Midbrain (tissue), 1 donor: ENCODE measurements around the gene DCUN1D5.
"Not testable (repeated sequence)": the region's sequence is repeated elsewhere in the genome, so short reads cannot be mapped to it uniquely, and the experiment has no call there.

Experiments
- DNase-seq: peaks from one replicate; lab custom pipeline; 2025; lab: John Stamatoyannopoulos, UW

Gene DCUN1D5

DNA sequence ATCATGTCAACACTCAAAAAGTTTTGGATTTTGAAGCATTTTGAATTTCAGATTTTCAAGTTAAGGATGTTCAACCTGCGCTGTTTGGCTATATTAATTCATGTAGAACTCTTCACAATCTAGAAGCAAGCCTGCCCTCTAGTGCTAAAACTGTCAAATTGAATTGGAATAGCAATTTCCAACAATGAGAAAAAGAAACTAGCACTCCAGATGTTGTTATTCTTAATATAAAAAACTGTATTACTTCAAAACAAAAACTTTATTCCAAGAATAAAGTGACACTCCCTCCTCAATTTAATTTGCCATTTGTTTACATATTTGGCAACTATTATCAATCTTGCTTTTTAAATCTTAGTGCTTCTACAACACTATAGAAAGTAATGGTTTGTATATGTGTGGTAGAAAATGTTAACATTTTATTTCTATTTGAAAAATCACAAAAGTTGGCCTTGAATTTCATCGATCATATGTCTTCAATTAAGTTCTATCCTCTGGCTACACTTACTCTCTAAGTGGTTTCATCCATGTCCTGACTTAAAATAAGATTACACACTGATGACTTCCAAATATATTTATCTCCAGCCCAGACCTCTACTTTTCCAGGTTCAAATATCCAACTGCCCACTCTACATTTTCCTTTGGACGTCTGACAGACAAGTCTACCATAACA is 36.6 kb downstream of the DCUN1D5 start:
- peak; percentile 68 for DNase-seq

DNA sequence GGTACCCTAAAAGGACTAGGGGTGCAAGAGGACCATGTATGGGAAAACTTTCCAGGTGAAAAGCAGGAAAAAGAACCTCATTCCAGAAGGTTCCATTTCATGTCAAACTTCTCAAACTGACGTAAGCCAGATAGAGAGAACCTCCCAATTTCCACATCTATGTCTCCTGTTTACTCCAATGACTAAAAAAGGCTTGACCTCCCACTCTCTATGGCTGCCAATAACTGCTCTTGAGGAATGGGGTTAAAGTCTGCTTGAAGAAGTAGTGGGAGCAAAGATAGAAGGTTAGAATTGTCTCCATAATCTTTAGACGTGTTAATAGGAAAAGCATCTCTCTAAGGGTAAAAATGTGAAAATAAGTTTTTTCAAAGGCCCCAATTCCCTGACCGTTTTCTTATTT is 38.0 kb downstream of the DCUN1D5 start:
- DNase-seq = no peak

DNA sequence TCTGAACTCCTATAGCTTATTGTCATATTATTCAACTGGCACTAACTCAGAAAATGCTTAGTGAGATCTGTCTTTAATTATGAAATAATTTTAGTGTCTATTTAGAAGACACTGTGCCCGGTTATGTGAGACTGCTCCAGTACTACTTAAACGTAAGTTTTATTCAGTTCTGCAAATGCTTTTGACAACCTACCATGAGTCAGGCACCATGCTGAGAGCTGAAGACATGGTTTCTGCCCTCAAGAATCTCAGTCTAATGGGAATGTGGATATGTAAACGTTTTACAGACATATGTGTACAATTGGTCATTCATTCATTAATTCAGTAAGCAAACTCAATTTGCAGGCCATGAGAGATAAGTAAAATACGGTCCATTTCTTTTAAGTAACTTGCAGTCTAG is 40.0 kb downstream of the DCUN1D5 start:
- DNase-seq = no peak

DNA sequence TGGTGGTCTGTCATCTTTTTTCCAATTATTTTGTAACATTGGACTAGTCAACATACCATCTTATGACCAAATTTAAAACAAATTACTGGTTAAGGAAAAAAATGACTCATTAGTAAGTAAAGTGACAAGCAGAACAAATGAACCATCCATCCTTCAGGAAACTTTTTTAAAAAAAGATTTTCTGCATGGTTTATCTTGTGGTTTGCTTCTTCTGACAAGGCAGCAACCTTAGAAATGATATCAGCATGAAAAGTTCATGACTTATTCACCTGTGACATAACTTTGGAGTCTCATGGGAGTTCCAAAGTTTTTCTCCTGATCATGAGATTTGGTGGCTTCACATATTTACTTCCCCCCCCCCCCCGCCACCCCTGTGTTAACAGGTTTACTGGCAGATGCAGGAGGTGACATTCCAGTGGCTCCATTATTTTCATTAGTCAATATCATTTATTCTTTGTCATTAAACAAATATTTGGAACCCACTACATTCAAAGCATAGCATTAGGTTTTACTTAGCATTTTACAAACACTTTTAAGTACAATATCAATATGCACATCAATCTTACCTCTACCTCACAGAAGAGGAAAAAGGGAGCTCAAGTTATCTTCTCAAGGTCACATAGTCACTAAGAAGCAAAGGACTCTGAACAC is 40.7 kb downstream of the DCUN1D5 start:
- DNase-seq = no peak

DNA sequence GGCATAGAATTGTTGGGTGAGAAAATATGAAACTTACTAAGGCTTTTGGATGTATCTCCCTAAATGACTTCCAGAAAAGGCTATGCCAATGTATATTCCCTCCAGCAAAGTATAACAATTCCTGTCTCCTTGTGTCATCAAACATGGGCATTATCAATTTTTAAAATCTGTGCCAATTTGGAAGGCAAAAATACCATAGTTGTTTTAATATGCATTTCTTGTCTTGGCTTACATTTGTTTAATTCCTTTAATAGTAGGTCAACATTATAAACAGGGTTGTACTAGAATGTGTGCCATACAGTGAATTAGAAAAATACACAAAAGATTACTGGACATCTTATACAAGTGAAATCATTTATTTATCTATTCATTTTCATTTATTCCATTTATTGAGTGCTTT is 41.6 kb downstream of the DCUN1D5 start:
- no peak for DNase-seq

DNA sequence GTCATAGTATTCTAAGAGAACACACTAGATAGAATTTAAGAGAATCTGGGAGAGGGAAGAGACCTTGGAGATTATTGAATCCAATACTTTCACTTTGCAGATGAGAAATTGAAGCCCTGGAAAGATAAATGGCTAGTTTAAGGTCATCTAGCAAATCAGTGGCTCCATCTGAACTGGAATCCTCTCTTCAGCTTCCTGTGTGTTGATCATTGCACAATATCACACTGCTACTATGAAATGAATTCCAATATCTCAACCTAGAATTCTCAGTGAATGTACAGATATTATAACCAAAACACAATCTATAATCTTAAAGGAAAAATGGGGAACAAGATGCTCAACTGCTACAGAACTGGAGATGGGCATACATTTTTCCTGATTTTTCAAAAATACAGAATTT is 44.1 kb downstream of the DCUN1D5 start:
- DNase-seq = no peak

DNA sequence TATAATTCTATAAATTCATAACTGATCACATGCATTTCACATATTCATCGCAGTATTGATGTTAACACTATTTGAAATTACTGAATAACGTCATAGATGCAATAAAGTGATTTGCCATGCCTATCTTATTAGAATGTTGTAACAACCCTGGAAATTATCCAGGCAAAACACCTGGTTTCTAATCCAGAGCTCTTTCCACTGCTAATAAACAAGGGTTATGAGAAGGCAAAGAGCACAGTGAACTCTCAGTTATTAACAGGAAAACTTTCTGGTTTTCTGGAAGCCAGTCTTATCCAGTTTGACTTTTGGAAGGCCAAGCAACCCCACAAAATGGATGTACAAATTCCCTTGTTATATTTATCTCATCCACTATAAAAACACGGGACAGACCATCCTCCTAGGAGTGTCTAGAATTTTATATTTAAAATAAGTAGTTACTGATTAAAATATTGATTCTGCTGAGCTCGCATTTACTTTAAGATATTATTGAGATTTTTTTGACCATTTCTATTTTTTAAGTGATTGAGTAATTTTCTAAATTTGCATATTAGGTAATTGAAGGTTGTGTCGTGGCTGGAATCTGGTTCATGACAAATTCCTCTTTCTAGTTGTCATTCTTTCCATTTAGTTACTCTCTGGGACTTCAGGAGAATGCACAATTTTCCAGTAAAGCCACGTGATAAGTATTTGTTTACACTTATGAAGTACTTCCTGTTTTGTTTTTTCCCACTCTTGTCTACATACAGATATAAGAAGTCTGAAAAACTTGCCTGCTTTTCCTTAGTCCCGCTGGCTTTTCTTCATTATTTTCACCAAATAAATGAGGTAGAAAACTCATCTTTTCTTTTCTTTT is 47.9 kb downstream of the DCUN1D5 start:
- no peak for DNase-seq

DNA sequence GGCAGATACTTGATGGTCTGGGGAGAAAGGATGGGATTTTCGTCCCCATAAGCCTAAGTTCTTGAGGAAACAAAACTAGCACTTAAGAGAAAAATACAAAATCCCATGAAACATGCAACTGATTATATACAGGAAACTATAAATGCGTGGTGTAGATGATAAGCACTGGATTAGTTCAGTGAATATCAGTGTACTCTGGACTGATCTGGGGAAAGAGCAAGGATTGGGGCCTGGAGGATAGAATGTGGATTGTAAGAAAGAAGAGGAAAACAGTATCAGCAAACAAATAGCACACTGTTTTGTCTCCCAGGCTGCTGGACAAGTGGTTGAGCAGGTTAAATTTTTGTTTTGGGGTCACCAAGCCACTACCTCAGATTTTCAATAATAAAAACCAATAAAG is 49.8 kb downstream of the DCUN1D5 start:
- DNase-seq = no peak

DNA sequence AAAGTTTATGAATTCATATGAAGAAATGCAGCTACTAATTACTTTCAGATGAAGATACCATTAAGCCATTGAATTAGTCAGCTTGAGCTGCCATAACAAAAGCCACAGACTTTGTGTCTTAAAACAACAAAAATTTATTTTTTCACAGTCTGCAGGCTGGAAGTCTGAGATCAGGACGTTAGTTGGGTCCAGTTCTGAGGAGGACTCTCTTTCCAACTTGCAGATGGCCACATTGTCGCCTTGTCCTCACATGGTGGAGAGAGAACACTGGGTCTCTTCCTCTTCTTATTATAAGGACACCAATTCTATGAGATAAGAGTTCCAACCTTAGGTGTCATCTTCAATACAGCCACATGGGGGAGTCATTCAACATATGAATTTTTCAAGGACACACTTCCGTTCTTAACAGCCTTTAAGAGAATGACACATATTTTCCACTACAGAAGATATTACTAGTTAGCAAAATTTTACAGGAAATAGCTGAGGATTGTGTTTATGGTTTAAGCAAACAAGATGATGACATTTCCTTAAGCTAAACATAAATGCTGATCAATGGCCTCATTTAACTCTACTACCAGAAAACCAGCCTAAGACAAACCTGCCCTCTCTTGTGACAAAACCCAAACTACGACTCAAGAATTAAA is 56.0 kb downstream of the DCUN1D5 start:
- DNase-seq = peak; percentile 35

DNA sequence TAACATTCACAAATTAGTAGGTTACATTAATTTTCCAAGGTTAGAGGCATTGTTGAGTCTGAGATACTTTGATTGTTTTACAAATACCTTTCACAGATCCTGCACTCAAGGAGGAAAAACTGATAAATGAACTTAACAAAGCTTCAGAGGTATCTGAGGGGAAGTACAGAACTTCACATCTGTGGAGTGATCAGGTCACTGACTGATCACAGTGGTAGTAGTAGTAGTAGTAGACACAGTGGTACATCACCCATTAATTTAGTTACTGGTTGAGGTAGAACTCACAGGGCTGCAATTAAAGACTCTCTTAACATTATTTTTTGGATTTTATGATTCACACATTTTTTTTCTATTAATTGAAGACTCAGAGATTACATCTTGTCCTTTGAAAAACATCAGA is 56.7 kb downstream of the DCUN1D5 start:
- no peak for DNase-seq

DNA sequence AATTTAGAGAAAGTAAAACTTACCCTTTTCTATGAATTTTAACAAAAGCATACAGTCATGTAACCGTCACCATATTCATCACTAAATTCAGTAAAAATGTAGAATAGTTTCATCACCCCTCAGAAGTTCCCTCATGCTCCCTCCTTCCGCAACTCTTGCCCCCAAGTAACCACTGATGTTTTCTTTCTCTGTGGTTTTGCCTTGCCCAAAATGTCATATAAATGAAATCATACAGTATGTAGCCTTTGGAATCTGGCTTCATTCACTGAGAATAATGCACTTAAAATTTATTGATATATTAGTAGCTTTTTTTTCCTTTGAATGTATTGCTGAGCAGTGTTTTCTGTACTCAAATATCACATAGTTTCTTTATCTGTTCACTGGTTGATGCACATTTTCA is 60.1 kb downstream of the DCUN1D5 start:
- DNase-seq = no peak

DNA sequence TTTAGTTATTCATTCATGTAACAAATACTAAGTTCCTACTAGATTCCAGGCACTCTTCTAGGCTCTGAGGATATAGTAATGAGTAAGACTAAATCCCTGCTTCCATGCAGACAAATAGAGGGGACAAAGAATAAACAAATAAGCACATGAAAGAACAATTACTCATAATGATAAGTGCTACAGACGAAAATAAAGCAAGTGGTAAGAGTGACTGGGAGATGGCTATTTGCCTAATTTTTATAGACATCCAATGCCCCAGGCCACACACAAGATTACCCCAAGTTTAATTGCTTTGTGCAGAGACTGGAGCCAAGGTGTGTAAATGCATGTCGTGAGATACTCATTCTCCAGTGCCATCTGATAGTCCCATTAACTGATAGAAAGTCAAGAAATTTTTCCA is 62.6 kb downstream of the DCUN1D5 start:
- DNase-seq = no peak

DNA sequence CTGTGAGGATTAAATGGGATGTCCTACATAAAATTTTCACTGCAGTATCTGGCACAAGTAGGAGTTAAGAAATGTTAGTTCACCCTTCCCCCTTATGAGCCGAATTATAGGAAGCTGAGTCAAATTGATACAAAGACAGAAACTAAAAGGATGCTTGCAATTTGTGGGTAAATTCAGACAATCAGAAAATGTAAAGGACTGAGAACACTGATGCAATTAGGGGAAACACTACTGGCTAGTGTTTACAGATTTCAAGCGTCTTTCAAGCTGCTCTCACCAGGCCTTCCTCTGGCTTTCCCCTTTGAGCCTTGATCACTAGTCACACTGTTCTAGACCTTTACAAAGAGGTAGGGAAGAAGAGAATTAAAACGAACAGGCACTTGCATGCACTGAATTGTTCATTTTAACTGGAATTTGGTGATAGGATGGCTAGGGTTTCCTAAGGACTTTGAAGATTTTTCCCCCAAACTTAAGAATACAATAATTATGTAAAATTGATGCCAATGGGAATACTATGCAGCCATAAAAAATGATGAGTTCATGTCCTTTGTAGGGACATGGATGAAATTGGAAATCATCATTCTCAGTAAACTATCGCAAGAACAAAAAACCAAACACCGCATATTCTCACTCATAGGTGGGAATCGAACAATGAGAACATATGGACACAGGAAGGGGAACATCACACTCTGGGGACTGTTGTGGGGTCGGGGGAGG is 63.5 kb downstream of the DCUN1D5 start:
- DNase-seq = not testable (repeated sequence)

DNA sequence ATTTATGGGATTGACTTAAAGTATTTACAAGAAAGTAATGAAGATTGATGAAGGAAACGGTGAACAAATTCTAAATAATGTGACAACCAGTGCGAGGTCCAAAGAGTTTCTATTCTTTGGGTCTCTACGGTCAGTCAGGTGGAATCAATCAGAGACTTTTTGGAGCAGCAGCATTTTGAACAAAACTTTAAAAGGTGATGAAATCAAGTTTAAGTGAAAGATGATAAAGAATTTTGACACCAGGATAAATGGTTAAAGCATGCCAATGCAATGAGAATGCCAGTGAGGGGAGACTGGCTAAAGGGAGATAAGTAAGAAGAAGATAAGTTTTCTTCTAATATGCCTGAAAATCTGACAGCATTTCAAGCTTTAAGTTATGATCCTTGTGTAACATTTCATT is 67.9 kb downstream of the DCUN1D5 start:
- no peak for DNase-seq

DNA sequence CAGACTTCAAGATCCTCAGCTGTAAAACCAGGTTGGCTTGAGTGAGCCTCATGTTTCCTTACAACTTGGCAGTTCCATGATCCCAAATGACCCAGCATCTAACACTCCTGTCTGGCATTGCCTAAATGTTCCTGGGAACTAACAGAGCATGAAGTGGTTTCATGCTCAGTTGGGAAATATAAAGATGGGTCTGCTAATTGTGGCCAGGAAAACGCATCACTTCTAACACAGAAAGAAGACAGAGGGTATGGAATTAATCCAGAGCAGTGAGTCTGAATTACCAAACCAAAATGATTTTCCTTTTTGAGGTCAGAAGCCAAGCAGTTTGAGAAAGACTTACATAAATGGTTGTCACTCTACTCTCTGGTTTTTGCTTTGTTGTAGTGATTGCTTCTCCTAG is 75.9 kb downstream of the DCUN1D5 start:
- no peak for DNase-seq

DNA sequence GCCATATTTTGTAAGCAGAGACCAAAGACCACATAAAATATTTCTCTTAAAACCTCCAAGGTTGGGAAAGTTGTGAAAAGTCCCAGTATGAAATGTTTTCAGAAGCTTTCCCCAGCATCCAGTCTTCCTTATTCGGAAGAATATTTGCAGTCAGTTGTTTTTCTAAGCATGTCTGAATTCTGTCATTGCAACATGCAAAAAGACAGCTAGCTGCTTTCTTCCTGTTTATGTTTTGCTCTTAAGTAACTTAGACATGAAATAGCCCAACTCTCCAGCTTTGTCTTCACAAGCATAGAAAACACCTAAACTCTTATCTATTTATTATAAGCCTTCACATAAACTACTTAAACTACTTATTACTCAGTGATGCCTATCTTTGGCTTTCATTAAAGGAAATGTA is 78.5 kb downstream of the DCUN1D5 start:
- no peak for DNase-seq
